Vein endothelial cell (primary cell): ENCODE data around the gene B3GNT9. TPM values are rescaled to one million over a fixed set of nuclear protein-coding genes. Genes with fewer than 3 reads are reported as not detected.

Source experiments
- total RNA-seq: library from RNA; depleted of rRNA; stranded (reverse); fragments of >200 nt; gene quantifications from 2 replicates; pipeline ENCODE4 v1.2.3, GENCODE V29; 2012

The B3GNT9 gene
- 2.3 and 2.4 TPM in 2 replicates for total RNA-seq

GRCh38 chr16:67150833-67151396 lies at the start of gene B3GNT9:
TSS of gene B3GNT9 (minus strand) at chr16:67150998. CDS start at chr16:67150485, 513 bp downstream.

GRCh38 chr16:67199011-67199807 lies 48.4 kb upstream of the B3GNT9 start, which contains the start of gene ELMO3:
TSS of gene ELMO3 (plus strand) at chr16:67199131. CDS start at chr16:67199327, 196 bp downstream.

GRCh38 chr16:67191995-67192681 lies 41.3 kb upstream of the B3GNT9 start, which contains the start of gene E2F4:
TSS of gene E2F4 (plus strand) at chr16:67192155. CDS start at chr16:67192228, 73 bp downstream.

GRCh38 chr16:67190041-67190440 lies 39.2 kb upstream of the B3GNT9 start, which contains the start of gene EXOC3L1:
TSS of gene EXOC3L1 (minus strand) at chr16:67190136. CDS start at chr16:67189676, 460 bp downstream.

GRCh38 chr16:67183627-67184452 lies 33.0 kb upstream of the B3GNT9 start, which contains the start of gene MATCAP1:
TSS of gene MATCAP1 (minus strand) at chr16:67183963. CDS start at chr16:67180610, 3,353 bp downstream.

GRCh38 chr16:67170168-67170948 lies 19.6 kb upstream of the B3GNT9 start, which contains the start of gene NOL3:
TSS of gene NOL3 (plus strand) at chr16:67170538.

GRCh38 chr16:67164599-67165061 lies 13.8 kb upstream of the B3GNT9 start, which contains the start of gene HSF4:
TSS of gene HSF4 (plus strand) at chr16:67164745. CDS start at chr16:67164812, 67 bp downstream.

GRCh38 chr16:67109407-67110135 lies 41.2 kb downstream of the B3GNT9 start, which contains the start of gene PHAF1:
TSS of gene PHAF1 (plus strand) at chr16:67109941. CDS start at chr16:67110176, 235 bp downstream.

Other genes with a start within 250 kb of the B3GNT9 start
- not detected in 2 replicates for gene CDH16, start 232.1 kb downstream of the B3GNT9 start, total RNA-seq
- under 0.01 and 0.19 TPM in 2 replicates for gene RRAD, start 225.5 kb downstream of the B3GNT9 start, total RNA-seq
- gene CIAO2B, start 216.6 kb downstream of the B3GNT9 start, total RNA-seq, result 109 and 131 TPM in 2 replicates
- gene CES2, start 215.5 kb downstream of the B3GNT9 start, total RNA-seq, result 28.5 and 30.4 TPM in 2 replicates
- gene CES3, start 189.7 kb downstream of the B3GNT9 start, total RNA-seq, result not detected in 2 replicates
- gene CES4A, start 162.4 kb downstream of the B3GNT9 start, total RNA-seq, result 1.9 and 2.0 TPM in 2 replicates
- 78.1 and 101 TPM in 2 replicates for gene CBFB, start 121.8 kb downstream of the B3GNT9 start, total RNA-seq
- gene PHAF1, start 41.1 kb downstream of the B3GNT9 start, total RNA-seq, result 14.7 and 15.3 TPM in 2 replicates
- gene TRADD, start 8.9 kb upstream of the B3GNT9 start, total RNA-seq, result 11.9 and 16.0 TPM in 2 replicates
- gene FBXL8, start 9.0 kb upstream of the B3GNT9 start, total RNA-seq, result 7.1 and 9.5 TPM in 2 replicates
- 1.3 and 1.6 TPM in 2 replicates for gene HSF4, start 13.7 kb upstream of the B3GNT9 start, total RNA-seq
- gene NOL3, start 19.5 kb upstream of the B3GNT9 start, total RNA-seq, result 7.0 and 8.8 TPM in 2 replicates
- gene MATCAP1, start 33.0 kb upstream of the B3GNT9 start, total RNA-seq, result 14.1 and 18.3 TPM in 2 replicates
- 4.2 and 4.9 TPM in 2 replicates for gene EXOC3L1, start 39.1 kb upstream of the B3GNT9 start, total RNA-seq
- 115 and 125 TPM in 2 replicates for gene E2F4, start 41.2 kb upstream of the B3GNT9 start, total RNA-seq
- gene ELMO3, start 48.1 kb upstream of the B3GNT9 start, total RNA-seq, result 0.76 and 1.3 TPM in 2 replicates
- gene TMEM208, start 76.1 kb upstream of the B3GNT9 start, total RNA-seq, result 16.0 and 24.3 TPM in 2 replicates
- gene FHOD1, start 96.5 kb upstream of the B3GNT9 start, total RNA-seq, result 30.7 and 41.8 TPM in 2 replicates
- gene SLC9A5, start 98.0 kb upstream of the B3GNT9 start, total RNA-seq, result 0.86 and 1.6 TPM in 2 replicates
- 16.5 and 23.8 TPM in 2 replicates for gene PLEKHG4, start 128.5 kb upstream of the B3GNT9 start, total RNA-seq
- under 0.01 and 0.33 TPM in 2 replicates for gene KCTD19, start 175.7 kb upstream of the B3GNT9 start, total RNA-seq
- 0.29 TPM in 1 of 2 replicates, not detected in the other for gene LRRC36, start 175.8 kb upstream of the B3GNT9 start, total RNA-seq
- gene TPPP3, start 242.5 kb upstream of the B3GNT9 start, total RNA-seq, result not detected in 2 replicates